GM12872 (cell line): ENCODE measurements around the gene ADAMTS15.

Experiments
- CTCF ChIP-seq: IDR thresholded peaks from 3 replicates; pipeline ENCODE4 v1.5.1; 2011; ENCODE audit warnings: low read depth, mild to moderate bottlenecking, low read length, moderate library complexity; ENCODE audit not compliant: insufficient read depth

Gene ADAMTS15

GRCh38 chr11:130413405-130414106, 34.9 kb upstream of the ADAMTS15 start:
- TF ChIP-seq CTCF, result no peak

- TF ChIP-seq CTCF, result no peak
These were observed 34.1 kb upstream of the ADAMTS15 start for GRCh38 chr11:130414107-130415080.

GRCh38 chr11:130415731-130416529, 32.5 kb upstream of the ADAMTS15 start:
- TF ChIP-seq CTCF, result no peak

GRCh38 chr11:130416530-130416882, 31.9 kb upstream of the ADAMTS15 start:
- TF ChIP-seq CTCF, result no peak

- TF ChIP-seq CTCF, result no peak
These were observed 31.5 kb upstream of the ADAMTS15 start for GRCh38 chr11:130416906-130417305.

GRCh38 chr11:130418210-130418609, 30.2 kb upstream of the ADAMTS15 start:
- TF ChIP-seq CTCF, result no peak

- no peak for TF ChIP-seq CTCF
These were observed 29.7 kb upstream of the ADAMTS15 start for GRCh38 chr11:130418756-130419155.
